GM18951 (cell line): ENCODE data around the gene WBP2NL.
A peak's percentile ranks its signal among the peaks of the same experiment; 100 is the strongest.

ENCODE experiments used
- POLR2A ChIP-seq: IDR thresholded peaks from 4 replicates; pipeline ENCODE4 v1.6.1; 2011; ENCODE audit warnings: mild to moderate bottlenecking; ENCODE audit not compliant: insufficient read length, insufficient read depth; ENCODE audit errors: extremely low read depth
- in situ Hi-C: fragments of 300-500 bp; cut with MboI; formaldehyde crosslinking; loops from one replicate; pipeline ENCODE4 v1.12.0; 2022; ENCODE audit warnings: low sequenced_read_pairs, mixed read lengths, inconsistent platforms; ENCODE audit not compliant: unreplicated experiment

WBP2NL gene, protein sequence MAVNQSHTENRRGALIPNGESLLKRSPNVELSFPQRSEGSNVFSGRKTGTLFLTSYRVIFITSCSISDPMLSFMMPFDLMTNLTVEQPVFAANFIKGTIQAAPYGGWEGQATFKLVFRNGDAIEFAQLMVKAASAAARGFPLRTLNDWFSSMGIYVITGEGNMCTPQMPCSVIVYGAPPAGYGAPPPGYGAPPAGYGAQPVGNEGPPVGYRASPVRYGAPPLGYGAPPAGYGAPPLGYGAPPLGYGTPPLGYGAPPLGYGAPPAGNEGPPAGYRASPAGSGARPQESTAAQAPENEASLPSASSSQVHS

DNA sequence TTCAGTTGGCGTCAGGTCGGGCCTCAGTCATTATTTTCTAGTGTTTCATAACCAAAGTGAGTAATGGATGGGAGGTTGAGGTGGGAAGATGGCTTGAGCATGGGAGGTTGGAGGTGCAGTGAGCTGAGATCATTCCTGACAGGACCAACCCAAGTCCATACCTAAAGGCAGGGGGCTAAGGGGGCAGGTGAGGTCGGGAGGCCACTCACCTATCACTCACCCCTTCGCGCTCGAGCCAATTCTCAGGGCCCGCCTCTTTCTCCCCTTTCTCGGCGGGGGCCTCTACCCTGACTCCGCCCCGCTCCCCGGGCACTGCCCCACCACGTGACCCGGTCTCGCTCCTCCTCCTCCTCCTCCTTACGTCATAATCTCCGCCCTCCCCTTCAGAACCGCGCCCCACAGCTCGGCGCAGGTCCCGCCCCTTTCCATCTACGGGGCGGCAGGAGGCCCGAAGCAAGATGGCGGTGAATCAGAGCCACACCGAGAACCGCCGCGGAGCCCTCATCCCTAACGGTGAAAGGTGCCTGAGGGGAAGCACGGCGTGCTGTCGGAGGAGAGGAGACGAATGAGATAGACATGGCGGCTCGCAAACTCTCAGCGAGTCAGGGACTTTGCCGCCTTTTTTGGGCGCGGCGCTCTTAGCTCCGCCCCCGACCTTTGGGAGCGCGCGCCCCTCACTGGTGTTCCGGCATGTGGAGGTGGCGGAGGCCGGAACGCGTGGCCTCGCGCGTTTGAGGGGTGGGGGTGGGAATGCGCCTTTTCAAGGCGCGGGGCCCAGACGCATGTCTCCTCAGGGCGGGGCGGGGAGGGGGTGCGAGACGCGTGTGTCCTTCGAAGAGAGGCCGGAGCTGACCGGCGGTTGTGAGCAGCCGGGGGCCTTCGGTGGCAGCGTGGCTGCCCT lies at the start of gene WBP2NL:
TSS of gene WBP2NL (plus strand) at position 428 of the 901 bp plus-strand sequence. CDS start at position 459, 31 bp downstream.
- peak; percentile 71 for TF ChIP-seq POLR2A
- in situ Hi-C loops = no loop called here

DNA sequence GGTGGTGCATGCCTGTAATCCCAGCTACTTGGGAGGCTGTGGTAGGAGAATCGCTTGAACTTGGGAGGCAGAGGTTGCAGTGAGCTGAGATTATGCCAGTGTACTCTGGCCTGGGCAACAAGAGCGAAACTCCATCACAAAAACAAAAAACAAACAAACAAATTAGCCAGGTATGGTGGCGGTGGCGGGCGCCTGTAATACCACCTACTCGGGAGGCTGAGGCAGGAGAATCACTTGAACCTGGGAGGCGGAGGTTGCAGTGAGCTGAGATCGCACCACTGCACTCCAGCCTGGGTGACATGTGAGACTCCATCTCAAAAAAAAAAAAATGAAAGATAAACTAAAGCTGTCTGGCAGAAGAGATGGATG lies 49.7 kb upstream of the WBP2NL start:
- in situ Hi-C loops = loop anchor here (10.0 kb wide), 1 partner anchor 134 kb away; no protein-coding TSS in a partner anchor

DNA sequence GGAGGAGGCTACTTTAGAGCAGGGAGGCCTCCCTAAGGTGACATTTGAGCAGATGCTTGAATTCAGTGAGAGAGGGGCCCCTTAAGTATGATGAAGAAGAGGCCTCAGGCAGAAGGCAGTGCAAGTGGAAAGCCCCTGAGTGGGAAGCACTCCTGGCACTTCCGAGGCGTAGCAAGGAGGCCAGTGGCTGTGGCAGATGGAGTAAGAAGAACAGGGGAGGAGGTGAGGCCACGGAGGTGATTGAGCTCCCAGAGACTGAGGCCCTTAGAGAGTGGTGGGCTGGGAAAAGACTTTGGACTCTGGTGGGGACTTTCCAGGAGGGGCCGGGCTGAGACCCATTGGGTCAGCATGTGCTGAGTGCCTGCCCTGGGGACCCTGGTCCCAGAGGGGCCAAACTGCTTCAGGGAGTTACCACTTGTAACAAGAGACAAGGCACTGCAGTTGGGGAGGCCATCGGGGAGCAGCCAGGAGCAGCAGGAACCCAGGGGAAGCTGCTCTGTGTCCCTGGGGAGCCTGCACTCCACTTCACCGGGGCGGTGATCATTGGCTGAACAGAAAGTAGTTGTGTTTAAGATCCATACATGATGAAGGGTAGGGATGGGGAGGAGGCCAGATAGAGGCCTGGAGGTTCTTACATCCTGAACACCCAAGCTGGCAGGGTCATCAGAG lies 49.2 kb upstream of the WBP2NL start:
- in situ Hi-C loops = loop anchor here (10.0 kb wide), 1 partner anchor 135 kb away; no protein-coding TSS in a partner anchor
- no peak for TF ChIP-seq POLR2A

DNA sequence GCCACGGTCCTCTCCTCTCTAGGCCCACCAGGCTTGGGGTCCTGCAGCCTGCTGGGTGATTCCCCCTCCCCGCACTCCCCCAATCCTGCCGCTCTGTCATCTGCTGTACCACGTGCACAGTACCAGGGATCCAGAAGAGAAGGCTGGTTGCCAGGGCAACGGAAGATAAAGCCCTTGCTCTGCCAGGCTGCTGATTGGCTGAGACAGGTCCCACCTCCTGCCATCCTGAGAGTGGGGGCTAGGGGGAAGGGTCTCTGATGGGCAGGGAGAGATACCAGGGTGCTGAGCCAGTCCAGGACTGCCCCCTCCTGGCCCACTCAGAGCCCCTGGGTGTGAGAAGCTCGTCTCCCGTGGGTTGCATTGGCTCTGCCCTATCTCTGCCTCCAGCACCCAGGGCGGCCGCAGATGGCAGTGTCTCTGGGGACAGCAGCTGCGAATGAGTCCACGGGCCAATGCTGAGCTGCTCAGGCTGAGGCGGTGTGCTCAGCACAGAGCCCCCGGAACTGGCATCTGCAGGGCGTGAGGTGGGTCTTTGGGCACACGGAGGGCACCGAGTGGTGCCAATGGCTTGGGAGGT lies 46.6 kb upstream of the WBP2NL start, which contains the start of gene SMIM45:
TSS of gene SMIM45 (plus strand) at position 253 of the 577 bp plus-strand sequence.
- TF ChIP-seq POLR2A = no peak
- in situ Hi-C loops = loop anchor here (25.0 kb wide), 1 partner anchor 135 kb away; the partner anchor contains the start of genes NDUFA6 and SMDT1

DNA sequence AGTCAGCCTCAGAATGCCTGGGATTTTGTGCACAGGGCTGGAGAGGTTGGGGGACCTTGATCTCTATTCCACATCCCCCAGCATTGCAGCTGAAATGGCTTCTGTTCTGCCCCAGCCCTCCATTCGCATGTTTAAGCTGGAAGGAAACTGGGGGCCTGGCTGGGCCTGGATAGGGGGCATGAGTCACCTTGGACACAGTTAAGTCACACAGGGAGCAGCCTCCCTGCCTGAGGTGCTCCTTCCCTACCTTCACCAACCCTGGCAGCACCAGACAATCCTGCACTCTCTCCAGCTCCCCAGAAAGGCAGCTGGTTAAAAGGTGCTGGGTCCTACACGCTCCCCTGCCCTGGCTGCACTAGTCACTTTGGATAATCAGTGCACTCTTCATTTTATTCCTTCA lies 45.9 kb upstream of the WBP2NL start:
- no peak for TF ChIP-seq POLR2A
- in situ Hi-C loops = loop anchor here (25.0 kb wide), 1 partner anchor 135 kb away; the partner anchor contains the start of genes NDUFA6 and SMDT1

DNA sequence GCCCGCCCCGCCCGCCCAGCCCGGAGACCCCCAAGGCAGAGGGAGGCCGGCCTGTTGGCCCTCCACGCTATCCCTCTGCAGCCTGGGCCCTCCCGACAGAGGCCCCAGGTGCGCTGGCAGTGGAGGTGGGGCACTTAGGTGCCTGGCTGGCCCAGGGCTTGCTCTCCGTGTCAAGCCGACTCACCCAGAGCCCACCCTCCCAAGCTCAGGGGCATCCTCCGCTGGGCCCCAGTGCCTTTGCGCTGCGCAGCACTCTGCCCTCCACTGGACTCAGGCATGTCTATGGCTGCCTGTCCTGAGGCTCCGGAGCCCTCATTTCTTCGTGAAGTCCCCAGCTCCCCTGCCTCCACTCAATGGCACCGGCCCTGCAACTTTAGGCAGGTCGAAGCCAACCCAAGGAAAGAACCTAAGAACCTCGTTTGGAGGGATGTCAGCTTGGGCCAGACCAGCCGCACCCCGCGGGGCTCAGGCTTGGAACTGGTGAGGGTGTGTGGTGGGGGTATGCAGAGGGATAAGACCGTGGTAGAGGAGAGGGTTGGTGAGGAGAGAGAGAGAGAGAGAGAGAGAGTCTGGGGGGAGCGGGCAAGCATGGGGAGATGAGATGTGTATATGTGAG lies 40.5 kb upstream of the WBP2NL start:
- in situ Hi-C loops = loop anchor here (25.0 kb wide), 1 partner anchor 129 kb away; the partner anchor contains the start of genes NDUFA6 and SMDT1
- TF ChIP-seq POLR2A = no peak

DNA sequence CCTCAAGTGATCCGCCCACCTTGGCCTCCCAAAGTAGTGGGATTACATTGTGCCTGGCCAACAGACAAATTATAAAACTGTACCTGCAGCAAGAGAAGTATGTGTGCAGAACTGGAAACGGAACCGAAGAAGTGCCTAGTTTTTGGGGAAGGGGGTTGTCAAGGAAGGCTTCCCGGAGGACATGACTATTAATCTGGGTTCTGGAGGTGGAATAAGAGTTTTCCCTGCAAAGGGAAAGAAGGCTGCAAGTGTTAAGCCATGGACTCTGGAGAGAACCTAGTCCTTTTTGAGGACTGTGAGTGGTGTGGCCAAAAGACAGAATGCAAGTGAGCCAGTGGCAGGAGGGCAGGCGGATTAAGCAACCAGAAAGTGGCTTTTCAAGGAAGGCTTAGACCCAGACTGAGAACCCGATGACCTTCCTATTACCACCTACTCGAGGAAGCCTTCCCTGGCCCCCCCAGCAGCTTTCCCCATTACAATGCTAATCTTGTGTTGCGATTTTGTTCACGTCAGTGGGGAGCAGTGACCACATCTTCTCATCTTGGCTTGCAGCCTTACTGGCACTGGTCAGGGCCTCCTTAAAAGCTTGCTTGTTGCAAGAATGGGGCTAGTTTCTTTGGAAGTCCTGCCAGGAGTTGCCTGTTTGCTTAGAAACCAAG lies 35.0 kb upstream of the WBP2NL start:
- in situ Hi-C loops = loop anchor here (10.0 to 25.0 kb wide), 2 partner anchors 124 to 471 kb away; partner anchors contain the start of genes NDUFA6, NFAM1 and SMDT1
- no peak for TF ChIP-seq POLR2A

DNA sequence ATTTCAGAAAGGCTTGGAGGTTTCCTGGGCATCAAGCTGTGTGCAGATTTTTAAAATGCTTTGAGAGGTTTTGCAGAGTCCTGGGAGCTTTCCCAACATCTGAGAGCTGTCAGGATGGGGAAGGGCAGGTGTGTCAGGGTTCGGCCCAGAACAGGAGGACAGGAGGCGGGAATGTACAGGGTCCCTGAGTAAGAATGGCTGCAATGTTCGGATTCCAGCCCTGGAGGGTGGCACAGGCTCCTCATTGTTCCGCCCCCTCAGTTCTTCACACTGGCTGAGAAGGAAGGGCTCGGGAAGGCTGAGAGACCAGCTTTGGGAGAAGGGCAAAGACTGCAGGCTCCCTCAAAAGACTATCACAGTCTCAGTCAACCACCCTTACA lies 34.5 kb upstream of the WBP2NL start:
- in situ Hi-C loops = loop anchor here (10.0 to 25.0 kb wide), 2 partner anchors 123 to 471 kb away; partner anchors contain the start of genes NDUFA6, NFAM1 and SMDT1
- no peak for TF ChIP-seq POLR2A

DNA sequence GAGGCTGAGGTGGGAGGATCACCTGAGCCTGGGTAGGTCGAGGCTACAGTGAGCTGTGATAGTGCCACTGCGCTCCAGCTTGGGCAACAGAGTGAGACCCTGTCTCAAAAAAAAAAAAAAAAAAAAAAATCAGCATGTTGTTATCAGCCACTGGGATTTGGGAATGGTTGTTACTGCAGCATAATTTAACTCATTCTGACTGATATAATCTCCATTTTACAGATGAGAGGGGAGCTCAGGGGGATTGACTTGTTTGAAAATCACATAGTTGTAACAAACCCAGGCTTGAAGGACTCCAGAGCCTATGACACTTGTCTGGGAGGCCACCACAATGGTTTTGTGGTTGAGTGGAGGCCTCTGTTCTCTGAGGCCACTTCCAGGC lies 32.4 kb upstream of the WBP2NL start:
- TF ChIP-seq POLR2A = no peak
- in situ Hi-C loops = loop anchor here (10.0 to 25.0 kb wide), 2 partner anchors 121 to 469 kb away; partner anchors contain the start of genes NDUFA6, NFAM1 and SMDT1

DNA sequence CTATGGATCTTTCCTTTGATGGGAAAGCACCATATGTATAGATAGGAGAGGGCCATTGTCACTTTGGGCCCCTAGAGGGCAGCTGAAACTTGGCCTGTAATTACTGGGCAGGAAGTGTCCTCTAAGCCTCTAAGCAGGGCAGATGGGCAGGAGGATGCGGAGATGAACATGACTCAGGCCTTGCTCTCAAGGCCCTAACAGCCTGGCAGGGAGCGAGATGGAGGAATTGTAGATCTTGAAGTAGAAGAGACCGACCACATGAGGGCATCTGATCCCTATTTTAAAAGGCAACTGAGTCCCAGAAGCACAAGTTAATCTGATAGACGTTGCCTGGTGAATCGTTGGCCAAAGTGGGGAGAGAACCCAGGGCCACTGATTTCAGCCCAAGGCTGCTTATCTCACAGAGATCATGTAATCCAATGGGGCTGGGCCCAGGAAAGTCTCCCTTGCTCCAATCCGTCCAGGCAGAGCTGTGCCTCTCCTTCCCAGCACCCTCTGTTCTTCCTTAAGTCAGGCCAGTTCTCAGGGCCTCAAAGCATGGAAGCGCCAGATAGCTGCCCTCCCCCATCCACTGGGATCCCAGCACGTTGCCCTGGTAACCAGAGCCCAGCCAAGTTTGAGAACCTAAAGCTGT lies 31.9 kb upstream of the WBP2NL start:
- in situ Hi-C loops = loop anchor here (10.0 to 25.0 kb wide), 2 partner anchors 121 to 468 kb away; partner anchors contain the start of genes NDUFA6, NFAM1 and SMDT1
- TF ChIP-seq POLR2A = no peak

DNA sequence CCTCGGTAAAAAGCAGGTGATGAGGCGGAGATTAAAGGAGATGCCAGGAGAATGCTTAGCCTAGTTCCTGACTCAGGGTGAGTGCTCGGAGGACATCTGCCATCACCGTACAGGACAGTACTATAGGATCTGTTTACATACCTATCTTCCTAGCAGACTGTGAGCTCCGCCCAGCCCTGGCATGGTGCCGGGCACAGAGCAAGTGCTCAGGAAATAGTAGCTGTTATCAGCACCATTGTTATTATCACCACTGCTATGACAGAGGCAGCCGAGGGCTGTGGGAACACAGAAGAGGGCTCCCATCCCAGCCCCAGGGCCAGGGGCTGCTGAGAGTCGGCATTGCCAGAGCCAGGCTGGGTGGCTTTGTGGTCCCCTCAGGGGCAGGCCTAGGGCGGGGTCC lies 30.0 kb upstream of the WBP2NL start:
- no peak for TF ChIP-seq POLR2A
- in situ Hi-C loops = loop anchor here (10.0 to 25.0 kb wide), 2 partner anchors 119 to 466 kb away; partner anchors contain the start of genes NDUFA6, NFAM1 and SMDT1

DNA sequence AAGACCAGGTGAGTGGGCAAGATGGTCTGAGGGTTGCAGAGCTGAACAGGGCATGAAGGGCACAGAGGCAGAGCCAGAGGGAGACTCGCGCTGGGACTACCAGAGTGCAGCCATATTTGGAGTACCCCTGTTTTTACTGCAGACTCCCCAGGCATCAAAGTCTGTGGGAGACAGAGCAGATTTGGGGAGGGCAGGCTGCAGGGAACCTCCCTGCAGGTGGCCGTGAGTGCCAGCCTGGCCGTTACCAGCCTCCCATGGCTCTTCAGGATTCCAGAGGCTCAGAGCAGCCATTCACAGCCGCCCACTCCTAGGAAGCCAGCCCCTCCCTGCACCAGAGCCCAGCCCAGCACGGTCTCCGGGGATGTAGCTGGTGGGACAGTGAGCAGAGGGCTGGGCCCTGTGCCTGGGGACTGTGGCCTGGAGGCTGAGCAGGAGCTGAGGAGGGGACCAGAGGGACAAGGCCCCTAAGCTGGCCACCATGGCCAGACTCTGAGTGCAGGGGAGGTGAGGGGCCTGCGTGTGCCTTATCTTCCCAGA lies 29.4 kb upstream of the WBP2NL start, which contains the start of gene SEPTIN3:
TSS of gene SEPTIN3 (plus strand) at position 334 of the 537 bp plus-strand sequence. CDS start 2,050 bp downstream, outside the sequence.
- no peak for TF ChIP-seq POLR2A
- in situ Hi-C loops = loop anchor here (10.0 to 25.0 kb wide), 2 partner anchors 118 to 466 kb away; partner anchors contain the start of genes NDUFA6, NFAM1 and SMDT1
